ENCODE data around the gene LUZP2.

Gene LUZP2

GRCh38 chr11:24779791-24780190, 282.9 kb downstream of the LUZP2 start:
- TF ChIP-seq CTCF (IDR thresholded peaks at IDR 0.05; ENCODE audit: control insufficient read depth, insufficient read depth, low read depth, low read length, missing control alignments): no peak
- no peak overlapping the region for H3K4me3 ChIP-seq (ENCODE audit: control insufficient read depth, low read depth, low read length)
- DNase-seq (ENCODE audit: low read depth): no peak

GRCh38 chr11:24781288-24781687, 284.4 kb downstream of the LUZP2 start:
- no peak for TF ChIP-seq CTCF (IDR thresholded peaks at IDR 0.05; ENCODE audit: control insufficient read depth, insufficient read depth, low read depth, low read length, missing control alignments)
- no peak overlapping the region for H3K4me3 ChIP-seq (ENCODE audit: control insufficient read depth, low read depth, low read length)
- DNase-seq (ENCODE audit: low read depth): no peak

GRCh38 chr11:24793479-24793878, 296.6 kb downstream of the LUZP2 start:
- DNase-seq (ENCODE audit: low read depth): no peak
- TF ChIP-seq CTCF (IDR thresholded peaks at IDR 0.05; ENCODE audit: control insufficient read depth, insufficient read depth, low read depth, low read length, missing control alignments): no peak
- no peak overlapping the region for H3K4me3 ChIP-seq (ENCODE audit: control insufficient read depth, low read depth, low read length)

- DNase-seq (ENCODE audit: low read depth): no peak
- no peak for TF ChIP-seq CTCF (IDR thresholded peaks at IDR 0.05; ENCODE audit: control insufficient read depth, insufficient read depth, low read depth, low read length, missing control alignments)
- no peak overlapping the region for H3K4me3 ChIP-seq (ENCODE audit: control insufficient read depth, low read depth, low read length)
Measured at GRCh38 chr11:24794064-24794463, 297.2 kb downstream of the LUZP2 start.

- no peak overlapping the region for H3K4me3 ChIP-seq (ENCODE audit: control insufficient read depth, low read depth, low read length)
- no peak for TF ChIP-seq CTCF (IDR thresholded peaks at IDR 0.05; ENCODE audit: control insufficient read depth, insufficient read depth, low read depth, low read length, missing control alignments)
- DNase-seq (ENCODE audit: low read depth): no peak
Measured at GRCh38 chr11:24805671-24806070, 308.8 kb downstream of the LUZP2 start.

- DNase-seq (ENCODE audit: low read depth): no peak
- no peak for TF ChIP-seq CTCF (IDR thresholded peaks at IDR 0.05; ENCODE audit: control insufficient read depth, insufficient read depth, low read depth, low read length, missing control alignments)
Measured at GRCh38 chr11:24808173-24808572, 311.3 kb downstream of the LUZP2 start.

GRCh38 chr11:24819006-24819405, 322.2 kb downstream of the LUZP2 start:
- no peak for DNase-seq (ENCODE audit: low read depth)
- TF ChIP-seq CTCF (IDR thresholded peaks at IDR 0.05; ENCODE audit: control insufficient read depth, insufficient read depth, low read depth, low read length, missing control alignments): no peak
- no peak overlapping the region for H3K4me3 ChIP-seq (ENCODE audit: control insufficient read depth, low read depth, low read length)

More at GRCh38 chr11:24808173-24808572, 311.3 kb downstream of the LUZP2 start:
- H3K4me3 ChIP-seq (ENCODE audit: control insufficient read depth, low read depth, low read length): no peak overlapping the region

All from AG09309 (cell line).